DMS 273 treated with DMSO at 0.1 percent for 48 hours (cell line): ENCODE results near the gene ENC1.

ENCODE experiments used
- DNase-seq: peaks from one replicate; lab custom pipeline; 2025; lab: John Stamatoyannopoulos, UW

ENC1 gene

DNA sequence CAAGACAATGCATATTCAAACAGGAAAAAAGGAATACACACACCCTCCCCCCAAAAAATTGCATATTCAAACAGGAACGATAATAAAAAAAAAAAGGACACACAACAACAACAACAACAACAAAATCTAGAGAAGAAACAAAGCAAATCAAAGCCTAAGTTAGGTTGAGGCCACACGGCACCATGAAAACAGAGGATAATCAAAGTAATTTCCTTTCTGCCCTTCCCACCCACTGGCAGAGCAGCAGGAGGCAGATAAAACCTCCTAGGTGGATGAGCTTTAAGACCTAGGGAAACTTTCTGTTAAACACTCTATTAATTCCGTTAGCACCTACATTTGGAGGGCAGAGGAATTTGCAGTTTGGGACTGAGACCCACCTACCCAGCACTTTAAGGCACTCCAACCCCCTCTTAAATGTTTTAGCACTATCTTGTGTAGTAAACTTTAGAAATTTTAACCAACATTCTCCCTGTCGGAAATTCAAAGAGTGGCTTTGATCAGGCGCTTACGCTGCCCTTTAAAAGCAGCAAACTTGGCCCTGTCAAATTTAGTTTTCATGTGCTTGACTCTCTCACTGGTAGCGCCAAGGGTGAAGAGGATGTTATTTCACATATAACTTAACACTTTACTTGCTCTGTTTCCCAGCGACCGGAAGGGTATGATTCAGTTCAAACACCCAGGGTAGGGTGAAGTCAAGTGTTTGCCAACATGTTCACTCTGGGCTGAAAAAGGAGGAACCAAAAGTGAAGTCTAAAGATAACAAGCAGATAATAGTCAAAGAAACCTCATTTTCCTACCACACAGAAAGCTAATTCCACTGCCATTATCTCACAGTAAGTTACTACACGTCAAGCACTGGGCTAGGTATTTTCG, 9.2 kb downstream of the ENC1 start:
- DNase-seq = no peak

DNA sequence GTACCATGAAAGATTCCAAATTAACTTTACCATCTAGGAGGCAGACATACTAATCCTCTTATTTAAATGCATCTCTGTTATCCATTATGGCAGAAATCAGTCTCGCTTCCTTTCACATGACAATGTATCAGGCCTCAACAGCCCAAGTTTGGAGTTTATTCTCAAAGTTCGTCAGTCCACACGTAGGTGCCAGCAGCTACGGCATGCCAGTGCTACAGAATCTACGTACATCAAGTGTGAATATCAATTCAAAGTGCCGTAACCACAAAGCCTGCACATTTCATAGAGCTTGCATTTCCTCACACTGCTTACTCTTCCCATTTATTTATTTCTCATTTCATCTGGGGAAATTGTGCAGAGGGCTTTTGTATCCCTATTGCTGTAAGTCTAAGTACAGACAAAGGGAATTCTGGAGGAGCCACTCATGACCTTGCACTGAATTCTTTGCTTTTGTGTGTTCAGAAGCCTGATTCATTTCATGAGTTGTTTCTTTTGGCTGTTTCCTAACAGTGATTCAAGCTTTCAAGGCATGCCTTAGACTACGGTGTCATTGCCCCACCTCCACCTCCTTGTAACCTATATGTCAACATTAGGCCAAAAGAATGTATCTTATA, 10.0 kb downstream of the ENC1 start:
- DNase-seq = no peak

DNA sequence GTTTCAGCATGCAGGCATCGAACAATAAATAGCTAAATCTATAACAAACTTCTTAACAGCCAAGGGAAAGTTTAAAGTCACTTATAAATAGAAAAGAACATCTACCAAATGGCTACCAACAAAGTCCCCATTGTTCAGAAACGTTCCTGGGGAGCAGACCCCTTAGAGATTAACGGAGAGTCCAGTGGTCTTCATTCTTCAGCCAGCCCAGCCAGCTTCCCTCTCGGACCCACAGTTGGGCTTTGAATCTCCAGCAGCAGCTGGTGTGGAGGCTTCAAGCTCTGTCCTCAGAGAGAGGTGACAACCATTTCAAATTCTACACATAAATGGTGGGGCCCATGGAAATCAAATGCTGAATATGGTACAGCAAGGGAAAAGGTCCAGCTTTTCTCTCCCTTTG, 11.2 kb downstream of the ENC1 start:
- no peak for DNase-seq

DNA sequence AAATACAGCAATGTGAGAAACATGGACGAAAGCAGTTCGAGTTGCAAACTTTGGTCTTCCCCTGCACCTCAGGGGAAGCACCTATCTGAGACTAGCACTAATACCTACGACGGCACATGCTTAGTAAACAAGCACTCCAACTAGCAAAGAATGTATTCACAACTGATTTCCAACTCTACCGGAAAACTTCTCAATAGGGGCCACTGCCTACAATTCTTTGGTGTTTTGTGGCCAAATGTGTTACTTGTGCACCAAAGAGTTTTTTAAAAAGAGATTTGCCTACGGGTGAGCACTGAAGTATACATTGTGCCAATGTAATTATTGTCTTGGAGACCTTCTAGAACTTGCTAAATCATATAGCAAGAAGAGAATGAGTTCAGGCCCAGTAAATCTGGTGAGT, 12.2 kb downstream of the ENC1 start:
- no peak for DNase-seq

DNA sequence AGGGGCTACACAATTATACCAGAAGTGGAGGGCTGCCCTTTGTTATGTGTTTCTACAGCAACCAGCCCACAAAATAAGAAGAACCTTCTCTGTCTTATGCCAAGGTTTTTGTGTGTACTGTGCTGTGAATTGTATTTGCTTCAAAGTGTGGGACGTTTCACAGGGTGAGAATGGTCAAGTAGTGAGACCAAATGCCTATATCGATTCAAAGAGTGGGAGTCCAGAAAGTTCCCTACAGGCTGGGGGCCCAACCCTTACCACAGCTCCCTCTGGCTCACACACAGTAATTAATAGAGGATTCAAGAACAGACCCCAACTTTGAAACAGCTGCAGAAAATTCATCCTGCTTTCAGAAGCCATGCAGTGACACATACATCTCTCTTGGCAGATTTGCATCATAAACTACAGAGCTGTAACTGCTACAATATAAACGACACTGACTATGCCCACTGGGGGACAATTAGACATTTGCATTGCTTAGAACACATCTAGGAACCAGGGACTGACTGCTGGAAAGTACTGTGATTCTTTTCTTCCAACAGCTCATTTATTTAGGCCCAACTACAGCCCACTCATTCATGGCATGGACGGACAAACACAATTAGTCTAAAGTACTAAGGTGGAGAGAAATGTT, 12.8 kb downstream of the ENC1 start:
- DNase-seq = no peak

DNA sequence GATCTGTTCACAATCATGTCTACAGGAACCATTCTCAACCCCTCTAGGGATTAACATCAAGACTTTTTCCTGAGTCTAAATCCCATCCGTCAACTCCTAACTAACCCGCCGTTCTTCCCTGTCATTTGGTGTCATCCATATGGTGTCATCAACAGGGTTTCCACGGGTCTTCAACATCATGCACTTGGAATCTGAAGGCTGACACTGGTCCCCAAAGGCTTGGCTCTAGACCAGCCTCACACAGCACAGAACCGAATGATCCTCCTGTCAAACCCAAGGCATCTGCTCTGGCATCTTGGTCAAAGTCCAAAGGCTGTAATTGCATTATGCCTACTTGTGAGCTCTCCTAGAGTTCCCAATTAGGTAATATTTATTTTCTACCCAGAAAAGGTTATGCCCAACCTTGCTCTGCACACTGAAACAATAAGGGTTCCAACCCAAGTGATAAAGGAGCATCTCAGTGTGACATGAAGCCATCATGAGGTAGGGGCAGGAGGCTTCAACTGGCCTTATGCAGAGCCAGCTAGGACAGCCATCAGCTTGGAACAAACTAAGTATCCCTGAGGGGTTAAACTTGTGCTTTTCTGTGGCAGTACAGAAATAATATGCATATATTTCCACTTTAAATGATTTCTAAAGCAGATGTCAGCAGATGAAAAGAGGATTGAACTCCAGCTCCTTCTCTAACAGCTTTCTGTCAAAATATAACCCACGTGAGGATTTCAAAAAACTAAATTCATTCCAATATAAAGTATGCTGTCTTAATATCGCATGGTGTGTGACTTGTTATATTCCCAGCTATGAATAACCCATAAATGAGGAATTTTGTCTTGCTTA, 13.9 kb downstream of the ENC1 start:
- DNase-seq = peak; percentile 39

GRCh38 chr5:74625742-74626241, 14.7 kb downstream of the ENC1 start:
- DNase-seq = peak; percentile 88

DNA sequence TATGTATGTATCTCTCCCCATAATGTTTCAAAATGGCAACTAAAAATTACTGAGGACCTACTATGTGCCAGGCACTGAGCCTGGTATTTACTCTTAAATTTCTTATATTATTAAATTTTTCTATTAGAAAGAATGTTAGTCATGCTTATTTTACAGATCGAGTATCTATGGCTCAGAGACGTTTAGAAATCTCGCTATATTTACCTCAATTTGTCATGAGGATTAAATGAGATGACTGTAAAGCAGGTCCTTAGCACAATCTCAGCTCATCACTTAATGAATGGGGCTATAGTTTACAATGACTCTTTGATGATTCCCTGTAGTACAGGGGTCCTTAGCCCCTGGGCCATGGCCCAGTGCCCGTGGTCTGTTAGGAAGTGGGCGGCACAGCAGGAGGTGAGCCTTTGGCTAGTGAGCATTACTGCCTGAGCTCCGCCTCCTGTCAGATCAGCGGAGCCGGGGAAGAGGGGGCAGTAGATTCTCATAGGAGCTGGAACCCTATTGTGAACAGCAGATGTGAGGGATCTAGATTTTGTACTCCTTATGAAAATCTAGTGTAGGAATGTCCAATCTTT, 15.5 kb downstream of the ENC1 start:
- DNase-seq = no peak

- no peak for DNase-seq
These were observed 16.0 kb downstream of the ENC1 start for GRCh38 chr5:74624501-74624900.

GRCh38 chr5:74623748-74624408, 16.6 kb downstream of the ENC1 start:
- DNase-seq = no peak

GRCh38 chr5:74623006-74623611, 17.4 kb downstream of the ENC1 start:
- no peak for DNase-seq

DNA sequence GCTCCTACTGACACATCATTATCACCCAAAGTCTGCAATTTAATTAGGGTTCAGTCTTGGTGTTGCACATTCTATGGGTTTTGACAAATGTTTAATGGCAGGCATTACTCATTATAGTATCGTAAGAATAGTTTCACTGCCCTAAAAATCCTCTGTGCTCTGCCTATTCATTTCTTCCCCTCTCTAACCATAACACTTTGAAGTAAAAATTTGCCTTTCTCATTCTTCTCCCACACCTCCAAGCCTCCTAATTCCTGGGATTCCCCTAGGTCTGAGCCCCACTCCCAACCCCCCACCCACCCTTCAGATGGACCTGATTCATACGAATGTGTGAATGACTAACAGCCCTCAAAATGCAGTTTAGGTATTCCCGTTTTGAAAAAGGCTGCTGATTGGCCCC, 18.4 kb downstream of the ENC1 start:
- no peak for DNase-seq

DNA sequence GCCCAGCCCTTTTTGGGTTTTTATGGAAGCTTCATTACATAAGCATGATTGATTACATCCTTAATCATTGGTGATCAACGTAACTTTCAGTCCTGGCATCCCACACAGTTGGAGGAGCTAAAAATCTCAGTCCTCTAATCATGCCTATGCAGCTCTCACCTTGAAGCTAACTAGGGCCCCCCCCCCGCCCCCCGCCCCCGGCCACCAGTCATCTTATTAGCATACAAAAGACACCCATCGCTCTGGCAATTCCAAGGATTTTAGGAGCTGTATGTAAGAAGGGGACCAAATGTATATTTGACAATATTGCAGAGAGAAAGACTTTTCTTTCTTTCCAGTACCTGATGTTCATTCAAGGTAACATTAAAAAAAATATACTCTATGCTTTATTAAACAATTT, 19.0 kb downstream of the ENC1 start:
- DNase-seq = no peak

GRCh38 chr5:74619308-74619707, 21.2 kb downstream of the ENC1 start:
- no peak for DNase-seq

DNA sequence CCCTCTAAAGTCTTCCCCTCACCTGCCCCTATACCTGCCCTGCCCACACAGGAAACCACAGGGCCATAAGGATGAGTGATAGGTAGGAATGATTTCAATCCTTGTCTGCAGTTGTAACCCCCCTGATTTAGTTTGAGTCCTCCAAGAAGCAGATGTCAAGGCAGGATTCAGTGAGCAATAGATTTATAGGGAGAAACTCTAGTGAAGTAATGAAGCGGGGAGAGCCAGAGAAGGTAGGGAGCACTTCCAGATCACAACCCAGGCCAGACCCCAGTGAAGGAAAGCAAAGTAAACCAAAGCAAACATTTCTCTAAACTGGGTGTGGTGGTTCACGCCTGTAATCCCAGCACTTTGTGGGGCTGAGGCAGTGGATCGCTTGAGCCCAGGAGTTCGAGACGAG, 22.4 kb downstream of the ENC1 start:
- DNase-seq = no peak

- DNase-seq = no peak
These were observed 23.3 kb downstream of the ENC1 start for GRCh38 chr5:74617202-74617601.

GRCh38 chr5:74616236-74617146, 24.0 kb downstream of the ENC1 start:
- DNase-seq = no peak

DNA sequence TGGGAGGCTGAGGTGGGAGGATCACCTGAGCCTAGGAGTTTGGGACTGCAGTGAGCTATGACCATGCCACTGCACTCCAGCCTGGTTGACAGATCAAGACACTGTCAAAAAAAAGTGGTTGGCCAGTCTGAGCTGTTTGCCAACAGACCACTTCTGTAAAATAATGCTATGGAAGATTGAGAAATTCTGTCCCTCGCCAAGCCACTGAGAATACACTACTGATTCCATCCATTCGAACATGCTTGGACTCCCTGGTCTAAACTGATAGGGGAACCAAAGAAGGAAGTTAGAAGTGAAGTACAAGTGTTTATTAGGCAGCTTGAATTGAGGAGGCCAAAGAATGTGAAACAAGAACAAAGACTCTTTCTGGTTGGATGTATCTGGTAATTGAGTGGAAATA, 27.2 kb downstream of the ENC1 start:
- no peak for DNase-seq

DNA sequence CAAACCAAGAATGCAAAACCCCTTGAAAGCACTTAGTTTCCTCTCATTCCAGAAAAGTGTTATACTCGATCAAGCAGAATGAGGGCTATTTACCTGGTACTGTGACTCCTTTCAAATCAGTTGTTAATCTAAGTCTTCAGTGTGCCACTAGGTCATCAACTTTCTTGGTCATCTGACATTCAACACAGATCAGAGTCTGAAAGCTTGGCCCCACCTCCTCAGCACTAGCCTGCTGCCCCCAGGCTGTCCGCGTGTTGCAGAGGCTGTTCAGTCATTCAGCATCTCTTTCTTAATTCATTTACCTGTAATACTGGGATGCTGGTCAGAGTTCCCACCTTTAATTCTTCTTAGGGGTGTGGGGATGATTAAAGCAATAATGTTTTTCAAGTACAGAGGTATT, 28.5 kb downstream of the ENC1 start:
- no peak for DNase-seq
